Measurements from ENCODE around the gene PRSS23. TPM values are rescaled to one million over a fixed set of nuclear protein-coding genes. Genes with fewer than 3 reads are reported as not detected.
"Not testable (repeated sequence)": the region's sequence is repeated elsewhere in the genome, so short reads cannot be mapped to it uniquely, and the experiment has no call there.

Gene PRSS23, protein sequence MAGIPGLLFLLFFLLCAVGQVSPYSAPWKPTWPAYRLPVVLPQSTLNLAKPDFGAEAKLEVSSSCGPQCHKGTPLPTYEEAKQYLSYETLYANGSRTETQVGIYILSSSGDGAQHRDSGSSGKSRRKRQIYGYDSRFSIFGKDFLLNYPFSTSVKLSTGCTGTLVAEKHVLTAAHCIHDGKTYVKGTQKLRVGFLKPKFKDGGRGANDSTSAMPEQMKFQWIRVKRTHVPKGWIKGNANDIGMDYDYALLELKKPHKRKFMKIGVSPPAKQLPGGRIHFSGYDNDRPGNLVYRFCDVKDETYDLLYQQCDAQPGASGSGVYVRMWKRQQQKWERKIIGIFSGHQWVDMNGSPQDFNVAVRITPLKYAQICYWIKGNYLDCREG
- total RNA-seq = 10 to 100 TPM in 1 of 2 experiments, 1 to 10 TPM in 1; 9.1 to 10.5 TPM

DNA sequence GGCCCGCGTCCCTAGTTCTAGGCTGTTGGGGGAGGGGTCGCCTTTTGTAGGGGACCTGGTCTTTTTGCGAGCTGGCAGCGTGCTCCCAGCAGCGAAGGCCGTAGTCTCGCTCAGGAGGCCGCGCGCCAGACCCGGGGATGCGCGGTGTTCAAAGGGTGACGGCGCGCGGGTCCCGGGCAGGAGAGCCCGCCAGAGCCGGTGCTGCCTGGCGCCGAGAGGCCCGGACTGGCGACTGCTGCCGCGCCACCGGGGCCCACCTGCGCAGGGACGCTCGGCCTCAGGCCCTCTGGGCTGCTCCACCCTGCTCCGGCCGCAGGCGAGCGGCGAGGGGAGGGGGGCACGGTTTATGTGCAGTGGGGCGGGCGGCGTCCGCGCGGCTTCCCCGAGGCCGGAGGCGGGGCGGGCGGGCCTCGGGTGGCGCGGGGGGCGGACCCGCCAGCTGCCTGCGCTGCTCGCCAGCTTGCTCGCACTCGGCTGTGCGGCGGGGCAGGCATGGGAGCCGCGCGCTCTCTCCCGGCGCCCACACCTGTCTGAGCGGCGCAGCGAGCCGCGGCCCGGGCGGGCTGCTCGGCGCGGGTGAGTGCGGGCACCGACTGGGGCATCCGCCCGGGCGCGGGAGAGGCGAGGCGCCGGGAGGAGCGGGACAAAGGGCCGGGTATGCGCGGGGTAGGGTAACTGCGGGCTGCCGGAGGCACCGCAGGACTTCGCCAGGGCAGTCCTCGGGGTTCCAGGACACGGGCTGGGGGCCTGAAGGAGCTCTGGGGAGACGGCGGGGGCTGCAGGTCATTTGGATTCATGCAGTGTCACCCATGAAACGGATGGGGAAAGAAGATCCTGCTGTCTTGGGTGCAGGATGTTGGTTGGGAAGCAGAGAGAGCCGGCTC is at the start of gene PRSS23:
PRSS23 (plus strand) TSS at position 467 of the 884 bp plus-strand sequence. CDS start 7,102 bp downstream, outside the sequence.
- ChIA-PET CTCF (interaction anchor here (1.7 kb wide), 1 partner anchor 15 kb away, joined by 3 read pairs; no protein-coding TSS in a partner anchor), POLR2A (interaction anchor here (0.5 kb wide), 1 partner anchor 551 kb away, joined by 7 read pairs; no protein-coding TSS in a partner anchor)

DNA sequence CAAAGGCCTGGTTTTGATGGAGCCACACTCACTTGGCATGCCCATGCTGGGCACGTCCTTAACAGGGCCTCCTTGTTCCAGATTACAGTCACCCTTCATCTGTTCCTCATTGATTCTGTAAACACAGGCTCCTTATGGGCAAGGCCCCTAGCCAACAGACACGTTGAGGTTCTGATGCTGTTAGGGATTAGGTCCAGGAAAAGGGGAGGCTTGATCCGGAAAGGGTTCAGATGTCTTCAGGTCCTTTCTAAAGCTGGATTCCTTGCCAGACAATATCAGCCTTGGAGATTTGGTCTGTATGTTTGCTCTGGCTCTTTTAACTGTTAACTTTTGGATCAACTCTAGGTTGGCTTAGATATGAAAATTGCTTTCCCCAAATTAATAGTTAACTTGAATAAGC is 46.9 kb upstream of the PRSS23 start:
- ChIA-PET CTCF (no interaction called here), POLR2A (no interaction called here)

DNA sequence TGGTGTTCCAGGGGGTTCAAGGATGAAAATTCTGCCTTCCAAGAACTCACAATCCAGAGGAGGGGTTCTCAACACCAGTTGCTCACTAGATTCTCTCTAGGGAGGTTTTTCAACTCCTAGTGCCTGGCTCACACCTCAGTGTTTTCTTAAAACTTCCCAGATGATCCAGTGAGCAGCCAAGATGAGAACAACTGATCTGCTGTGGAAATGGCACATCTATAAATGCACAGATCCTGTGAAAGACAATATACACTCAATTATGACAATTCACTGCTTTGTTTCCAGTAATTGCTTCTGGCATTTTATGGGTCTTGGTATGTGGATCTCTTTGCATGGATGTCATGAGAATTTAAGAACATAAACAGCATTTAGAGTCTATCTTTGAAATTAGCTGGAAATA is 45.2 kb upstream of the PRSS23 start:
- ChIA-PET CTCF (no interaction called here), POLR2A (no interaction called here)

DNA sequence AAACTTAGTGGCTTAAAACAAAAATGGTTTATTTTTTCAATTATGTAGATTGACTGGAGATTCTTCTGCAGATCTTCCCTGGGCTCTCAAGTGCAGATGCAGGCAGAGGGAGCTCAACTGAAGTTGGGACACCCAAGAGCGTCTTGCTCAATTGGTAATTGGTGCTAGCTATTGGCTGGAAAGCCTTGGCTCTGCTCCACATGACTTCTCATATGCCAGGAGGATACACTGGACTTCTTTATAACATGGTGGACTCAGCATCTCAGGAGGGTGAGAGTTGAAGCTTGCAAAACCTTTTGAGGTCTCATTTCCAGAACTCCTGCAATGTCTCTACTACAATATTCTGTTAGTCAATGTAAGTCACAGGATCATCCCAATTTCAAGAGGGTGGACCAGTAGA is 42.2 kb upstream of the PRSS23 start:
- ChIA-PET CTCF (no interaction called here), POLR2A (no interaction called here)

DNA sequence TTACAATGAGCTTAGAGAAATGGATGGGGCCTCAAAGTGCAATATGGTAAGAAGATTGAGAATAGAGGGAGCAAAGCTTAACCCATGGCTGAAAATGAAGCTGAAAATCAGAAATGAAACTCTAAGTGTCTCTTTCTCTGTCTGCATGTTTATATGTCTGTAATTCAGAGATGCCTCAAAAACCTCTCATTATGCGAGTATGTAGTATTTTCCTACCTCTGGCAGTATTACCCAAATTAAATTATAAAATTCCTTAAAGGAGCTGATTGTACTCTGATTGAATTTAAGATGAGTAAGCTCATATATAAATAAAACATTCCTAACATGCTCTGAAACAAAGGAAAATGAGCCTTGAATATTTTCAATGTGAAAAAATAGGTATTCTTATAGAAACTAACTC is 39.8 kb upstream of the PRSS23 start:
- POLR2A ChIA-PET = no interaction called here
- CTCF ChIA-PET = no interaction called here

DNA sequence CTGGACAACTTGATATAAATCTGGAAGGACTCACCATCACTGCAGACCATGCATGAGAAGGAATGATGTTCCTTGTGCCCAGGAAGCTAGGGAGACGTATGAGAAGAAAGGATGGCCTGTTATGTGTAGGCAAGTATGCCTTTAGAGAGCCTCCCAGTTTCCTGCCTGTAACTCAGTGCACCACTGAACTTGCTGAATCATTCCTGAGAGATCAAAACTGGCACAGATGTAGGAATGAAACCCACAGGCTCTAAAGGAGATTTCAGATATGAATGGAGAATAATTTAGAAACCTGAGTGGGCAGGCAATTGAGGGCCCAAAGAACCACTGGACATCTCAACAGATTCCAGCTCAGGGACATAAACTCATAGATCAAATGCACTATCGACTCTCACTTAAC is 38.4 kb upstream of the PRSS23 start:
- POLR2A ChIA-PET = no interaction called here
- CTCF ChIA-PET = no interaction called here

DNA sequence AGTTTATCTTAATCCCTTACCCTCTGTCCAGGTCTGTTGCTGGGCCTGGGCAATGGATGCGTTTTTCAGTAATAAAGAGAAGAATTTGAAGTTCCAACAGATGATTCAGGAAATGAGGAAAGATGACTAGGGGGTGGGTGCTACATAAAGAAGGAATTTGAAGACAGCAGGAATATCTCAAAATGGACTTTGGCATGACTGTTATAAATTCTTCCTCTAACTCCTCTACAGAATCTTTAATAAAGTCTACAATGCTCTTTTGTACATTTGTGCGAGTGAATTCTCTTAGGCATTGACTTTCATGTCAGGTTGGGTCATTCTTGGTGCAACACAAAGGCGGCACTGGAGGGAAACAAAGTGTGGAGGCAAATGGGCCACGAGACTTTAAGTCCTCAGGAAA is 35.1 kb upstream of the PRSS23 start:
- POLR2A ChIA-PET = no interaction called here
- CTCF ChIA-PET = no interaction called here

DNA sequence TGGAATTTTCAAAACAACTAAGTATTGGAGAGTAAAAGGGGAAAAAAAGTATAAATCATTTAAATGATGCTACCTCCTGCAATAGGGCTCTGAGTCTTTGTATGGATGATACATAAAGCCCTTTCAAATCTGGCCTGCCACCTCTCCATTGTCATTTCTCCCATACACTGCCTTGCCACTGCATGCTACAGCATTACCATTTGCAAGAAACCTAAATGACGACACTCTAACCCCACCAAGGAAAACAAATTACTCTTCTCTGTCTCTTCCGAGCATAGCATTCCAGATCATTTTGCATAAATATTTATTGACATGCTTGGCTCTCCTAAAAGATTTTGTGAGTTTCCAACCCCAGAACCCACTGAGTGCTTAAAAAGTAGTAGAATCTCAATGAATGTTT is 34.5 kb upstream of the PRSS23 start:
- POLR2A ChIA-PET = no interaction called here
- CTCF ChIA-PET = no interaction called here

DNA sequence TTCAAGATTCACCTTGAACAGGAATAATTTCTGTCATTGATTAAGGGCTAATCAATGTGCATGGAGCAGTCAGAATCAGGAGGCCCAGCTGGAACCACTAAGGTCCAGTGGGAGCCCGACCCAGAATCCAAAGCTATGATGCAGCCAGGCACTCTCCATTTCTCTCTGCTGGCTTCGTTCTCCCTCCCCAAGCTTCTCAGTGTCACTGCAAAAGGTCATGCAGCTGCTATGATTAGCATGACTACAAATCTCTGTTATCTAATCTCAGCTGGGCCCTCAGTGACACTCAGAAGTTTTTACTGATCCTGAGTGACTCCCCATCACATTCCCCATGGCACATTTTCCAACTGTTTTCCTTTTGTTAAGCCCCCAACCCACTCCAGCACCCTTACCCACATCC is 31.1 kb upstream of the PRSS23 start:
- CTCF ChIA-PET = interaction anchor here (0.7 kb wide), 1 partner anchor 138 kb away, joined by 3 read pairs; no protein-coding TSS in a partner anchor
- POLR2A ChIA-PET = no interaction called here

DNA sequence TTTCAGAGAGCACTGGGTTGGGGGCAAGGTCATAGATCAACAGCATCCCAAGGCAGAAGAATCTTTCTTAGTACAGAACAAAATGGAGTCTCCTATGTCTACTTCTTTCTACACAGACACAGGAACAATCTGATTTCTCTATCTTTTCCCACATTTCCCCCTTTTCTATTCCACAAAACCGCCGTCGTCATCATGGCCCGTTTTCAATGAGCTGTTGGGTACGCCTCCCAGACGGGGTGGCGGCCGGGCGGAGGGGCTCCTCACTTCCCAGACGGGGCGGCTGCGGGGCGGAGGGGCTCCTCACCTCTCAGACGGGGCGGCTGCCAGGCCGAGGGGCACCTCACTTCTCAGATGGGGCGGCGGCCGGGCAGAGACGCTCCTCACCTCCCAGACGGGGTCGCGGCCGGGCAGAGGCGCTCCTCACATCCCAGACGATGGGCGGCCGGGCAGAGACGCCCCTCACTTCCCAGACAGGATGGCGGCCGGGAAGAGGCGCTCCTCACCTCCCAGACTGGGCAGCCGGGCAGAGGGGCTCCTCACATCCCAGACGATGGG is 29.8 kb upstream of the PRSS23 start:
- CTCF ChIA-PET, POLR2A ChIA-PET: not testable (repeated sequence)

DNA sequence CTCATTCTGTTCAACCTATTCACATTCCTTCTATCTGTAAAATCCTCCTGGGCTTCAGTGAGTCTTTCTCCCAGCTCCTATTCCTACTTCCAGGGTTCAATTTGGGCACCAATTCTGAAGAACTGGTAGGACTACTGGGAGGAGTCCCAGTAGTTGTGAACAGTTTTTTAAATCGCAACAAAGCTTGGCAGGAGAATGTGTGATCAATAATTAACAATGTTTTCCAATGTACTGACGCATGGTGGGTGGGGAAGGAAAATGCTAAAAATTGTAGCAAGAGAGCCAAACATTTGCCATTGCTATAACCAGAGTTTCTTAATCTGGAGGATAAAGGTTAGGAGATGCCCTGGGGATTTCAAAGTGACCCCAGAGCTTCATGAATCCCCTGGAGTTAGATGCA is 27.3 kb upstream of the PRSS23 start:
- ChIA-PET CTCF (no interaction called here), POLR2A (no interaction called here)

DNA sequence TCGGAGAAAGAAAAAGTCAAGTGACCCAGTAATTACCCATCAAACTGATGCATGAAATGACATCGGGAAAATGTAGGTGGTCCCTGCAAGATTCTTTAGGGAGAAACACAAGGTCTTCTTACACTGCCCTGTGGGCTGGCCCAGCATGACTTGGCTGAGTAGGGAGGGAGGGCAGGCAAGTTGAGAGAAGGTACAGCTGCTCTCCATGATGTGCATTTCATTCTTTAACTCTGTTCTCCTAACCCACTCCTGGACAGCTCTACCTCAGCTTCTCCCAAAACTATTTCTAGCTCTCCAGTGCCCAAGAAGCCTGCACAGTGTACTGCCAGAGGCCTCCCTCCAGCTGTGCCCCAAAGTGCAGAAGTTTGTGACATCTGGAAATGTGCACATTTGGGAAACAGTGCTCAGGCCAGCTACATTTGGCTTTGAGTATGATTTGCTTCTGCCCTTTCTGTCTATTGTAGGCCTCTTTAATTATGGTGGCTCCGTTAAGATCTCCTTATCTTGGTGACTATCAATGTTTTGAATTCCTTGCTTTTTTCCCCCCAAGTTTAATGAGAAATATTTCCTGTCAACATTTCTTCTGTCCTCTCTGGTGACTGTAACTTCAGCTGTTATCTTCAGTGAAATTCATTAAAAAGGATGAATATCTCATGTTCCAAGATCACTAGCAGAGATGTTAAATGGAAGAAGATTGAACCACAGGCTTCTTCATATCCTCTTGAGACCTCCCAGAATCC is 26.7 kb upstream of the PRSS23 start:
- ChIA-PET CTCF (no interaction called here), POLR2A (no interaction called here)

DNA sequence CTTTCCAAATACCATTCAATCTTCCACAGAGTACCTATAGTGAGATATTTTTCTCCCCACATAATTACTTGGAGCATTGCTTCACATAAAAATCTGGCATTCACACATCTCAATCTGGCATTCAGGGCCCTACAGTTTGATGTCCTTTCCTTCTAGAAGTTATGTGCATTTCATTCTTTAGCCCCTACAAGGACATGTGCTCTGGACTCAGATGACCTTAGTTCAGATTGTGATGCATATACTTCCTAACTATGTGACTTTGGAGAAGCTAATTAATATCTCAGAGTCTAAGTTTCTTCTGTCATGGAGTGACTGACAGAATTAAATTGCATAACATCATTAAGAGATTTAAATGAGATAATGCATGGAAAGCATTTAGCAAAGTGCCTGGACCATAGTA is 25.9 kb upstream of the PRSS23 start:
- ChIA-PET CTCF (no interaction called here), POLR2A (no interaction called here)

DNA sequence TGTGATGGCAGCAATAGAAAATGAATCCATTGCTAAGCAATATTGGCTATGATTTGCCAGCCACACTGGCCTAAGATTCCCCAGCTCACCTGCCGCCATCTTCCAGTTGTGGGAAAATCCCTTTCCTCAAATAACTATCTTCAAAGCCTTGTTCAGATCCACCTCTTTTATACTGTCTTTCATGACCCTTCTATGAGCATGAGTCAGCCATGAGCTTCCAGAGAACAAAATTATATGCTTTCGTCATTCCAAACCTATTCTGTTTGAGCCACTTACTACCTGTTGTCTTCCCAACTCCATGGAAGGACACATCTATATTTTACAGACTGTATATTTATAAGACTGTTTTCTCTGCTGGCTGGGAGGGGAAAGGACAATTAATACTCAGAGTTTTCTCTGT is 25.0 kb upstream of the PRSS23 start:
- ChIA-PET POLR2A (no interaction called here), CTCF (no interaction called here)

DNA sequence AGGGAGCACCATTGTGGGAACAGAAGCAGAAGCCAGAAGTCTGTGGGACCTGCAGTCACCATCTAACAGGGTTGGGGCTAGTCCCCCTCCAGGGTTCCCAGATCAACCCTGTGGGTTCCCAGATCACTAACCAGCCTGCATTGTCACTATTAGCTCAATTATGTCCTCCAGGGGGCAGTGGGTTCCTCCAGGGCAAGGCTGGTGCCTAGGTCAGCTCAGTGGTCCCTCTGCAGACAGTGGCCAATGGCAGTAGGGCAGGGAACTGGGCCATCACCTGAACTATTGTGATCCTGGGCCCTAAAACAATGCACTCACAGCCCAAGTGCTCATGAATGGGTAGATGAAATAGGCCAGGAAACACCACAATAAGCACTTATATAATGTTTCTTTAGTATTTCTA is 18.8 kb upstream of the PRSS23 start:
- ChIA-PET CTCF (no interaction called here), POLR2A (no interaction called here)

DNA sequence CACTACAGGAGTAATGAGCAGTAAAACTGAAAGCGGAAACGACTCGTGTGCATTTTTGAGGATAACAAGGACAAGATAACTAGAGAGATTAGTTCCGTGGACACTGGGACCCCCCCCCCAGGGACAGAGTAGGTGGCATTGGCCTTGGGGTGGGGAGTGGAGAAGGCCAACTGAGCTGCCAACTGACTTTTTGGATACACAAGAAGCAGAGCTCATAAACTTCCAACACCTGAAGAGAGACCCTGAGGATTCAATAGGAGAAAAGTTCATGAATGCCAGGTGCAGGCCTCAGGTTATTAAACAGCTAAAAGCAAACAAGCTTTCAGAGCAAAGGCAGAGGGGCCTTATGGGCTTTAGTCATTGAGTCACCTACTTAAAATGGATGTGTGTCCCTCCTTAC is 17.6 kb upstream of the PRSS23 start:
- CTCF ChIA-PET = no interaction called here
- POLR2A ChIA-PET = no interaction called here

DNA sequence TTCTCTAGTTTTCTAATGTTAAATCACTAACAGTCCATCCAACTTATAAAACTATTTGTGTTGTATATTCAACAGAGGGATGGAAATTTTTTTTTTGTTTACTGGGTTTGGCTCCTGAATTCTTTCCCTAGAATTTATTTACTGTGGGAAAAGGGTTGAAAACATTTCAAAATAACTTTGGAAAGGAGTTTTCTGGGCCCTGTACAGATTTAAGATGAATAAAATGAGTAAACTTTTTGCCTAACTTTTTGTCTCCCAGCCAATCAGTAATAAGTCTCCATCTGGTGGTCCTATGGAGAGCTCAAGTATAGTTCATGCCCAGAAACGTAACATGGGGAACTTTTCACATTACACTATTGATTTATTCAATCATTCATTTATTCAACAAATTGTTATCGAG is 16.7 kb upstream of the PRSS23 start:
- ChIA-PET CTCF (no interaction called here), POLR2A (no interaction called here)

DNA sequence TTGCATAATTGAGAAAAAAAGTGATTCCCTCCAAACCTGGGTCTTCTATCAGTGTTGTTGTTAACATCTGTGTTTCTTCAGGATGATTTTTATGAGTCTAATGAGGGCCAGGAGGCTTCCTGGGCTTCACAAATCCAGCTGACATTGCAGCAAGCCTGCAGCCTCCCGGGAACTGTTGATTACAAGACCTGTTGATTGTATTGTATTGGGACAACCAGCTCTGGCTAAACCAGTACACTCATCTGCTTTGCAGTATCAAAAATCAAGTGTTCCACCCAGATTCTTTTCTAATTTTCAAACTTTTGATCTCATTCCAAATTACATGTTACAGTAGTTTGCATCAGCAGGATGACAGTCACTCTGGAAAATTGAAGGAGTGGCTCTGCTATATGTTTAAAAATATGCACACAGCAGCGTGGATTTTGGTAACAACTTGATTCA is 16.1 kb upstream of the PRSS23 start:
- POLR2A ChIA-PET = no interaction called here
- CTCF ChIA-PET = no interaction called here

DNA sequence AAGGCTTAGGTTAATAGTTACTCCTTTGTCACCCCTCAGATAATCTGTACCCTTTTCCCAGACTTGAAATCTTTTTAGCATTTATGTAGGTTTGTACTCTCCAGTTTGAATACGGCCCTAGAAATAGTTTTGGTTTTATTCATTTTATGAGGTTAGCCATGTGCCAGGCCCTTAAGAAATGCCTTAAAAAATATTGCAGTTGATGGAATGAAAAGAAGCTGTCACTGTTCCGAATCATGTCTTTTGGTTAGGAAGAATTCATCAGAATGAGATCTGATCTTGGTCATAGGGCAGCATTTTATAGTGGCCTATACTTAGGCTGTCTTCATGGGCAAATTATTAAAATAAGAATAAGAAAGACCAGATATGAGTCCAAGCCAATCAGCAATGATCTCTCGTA is 14.8 kb upstream of the PRSS23 start:
- ChIA-PET POLR2A (no interaction called here), CTCF (no interaction called here)

DNA sequence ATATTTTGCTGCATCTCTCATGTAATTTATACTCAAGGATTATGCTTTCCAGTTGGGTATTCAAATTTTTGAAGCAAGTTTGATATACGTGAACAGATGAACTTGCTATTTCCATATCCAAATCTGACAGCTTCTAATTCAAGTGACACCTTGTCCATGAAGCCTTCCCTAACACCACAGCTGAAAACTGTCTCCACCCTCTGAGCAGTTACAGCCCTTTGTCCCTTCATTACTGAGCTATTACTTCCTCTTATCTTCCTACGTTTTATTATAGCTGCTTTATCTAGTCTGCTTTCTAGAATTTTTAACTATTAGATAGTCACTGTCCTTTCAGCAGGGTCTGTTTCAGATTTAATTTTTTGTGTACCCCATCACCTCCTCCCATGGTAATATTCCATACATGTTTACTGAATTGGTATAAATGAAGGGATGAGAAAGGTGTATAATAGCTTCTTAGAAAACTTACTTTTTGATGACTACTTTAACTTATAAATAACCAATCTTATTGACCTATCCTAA is 13.3 kb upstream of the PRSS23 start:
- ChIA-PET CTCF (interaction anchor here (0.6 kb wide), 1 partner anchor 118 kb away, joined by 3 read pairs; no protein-coding TSS in a partner anchor), POLR2A (no interaction called here)
